A549 (cell line): ENCODE data around the gene ZBTB25. TPM values are rescaled to one million over a fixed set of nuclear protein-coding genes. Genes with fewer than 3 reads are reported as not detected.

Experiments used
- ATAC-seq, 2 experiments: fragments of 200-7000 bp in 1 of 2; fragments of >200 bp in 1 of 2; cut with Nextera tagmentation in 1 of 2; cut with Tn5 transposase in 1 of 2; 3 replicates each; pipeline versions ENCODE4 v1.8.0 to v1.9.1; 2018 to 2020; ENCODE audit warnings: mild to moderate bottlenecking in 1 of 2, moderate library complexity in 1 of 2
- CTCF ChIA-PET: fragments of 300-600 bp; sonication (Branson Sonifier 250); formaldehyde crosslinking; extraction: SDS; loops from one replicate; lab custom pipeline; 2021; ENCODE audit warnings: antibody characterized with exemption, inconsistent platforms; lab: Yijun Ruan, JAX
- POLR2A ChIA-PET: fragments of 350-600 bp; formaldehyde crosslinking; extraction: SDS; loops from one replicate; lab custom pipeline; 2021; ENCODE audit warnings: antibody characterized with exemption, inconsistent platforms; lab: Yijun Ruan, JAX
- DNase-seq, 2 experiments: peaks; one replicate each; pipeline versions ENCODE4 v3.0.0 to v3.0.0-alpha.2; 2011 to 2016; ENCODE audit warnings: low read depth in 1 of 2, low spot score in 1 of 2
- FAIRE-seq: peaks from 2 replicates; lab custom pipeline; 2011; peaks lifted over from hg19 to GRCh38; lab: Jason Lieb, UNC
- H3K27ac ChIP-seq, 2 experiments: fragments of >200 bp; sonication (Bioruptor Twin); formaldehyde crosslinking; 3 replicates each; pipeline ENCODE4 v1.5.1; 2016 to 2017
- H3K4me1 ChIP-seq: fragments of >200 bp; sonication (Bioruptor Twin); formaldehyde crosslinking; 3 replicates; pipeline ENCODE4 v1.6.1; 2016
- H3K4me2 ChIP-seq: fragments of >200 bp; sonication (Bioruptor Twin); formaldehyde crosslinking; 3 replicates; pipeline ENCODE4 v1.6.1; 2016
- H3K4me3 ChIP-seq: fragments of >200 bp; sonication (Bioruptor Twin); formaldehyde crosslinking; 3 replicates; pipeline ENCODE4 v1.5.1; 2016
- H3K9me3 ChIP-seq: fragments of >200 bp; sonication (Bioruptor Twin); formaldehyde crosslinking; 3 replicates; pipeline ENCODE4 v1.6.1; 2016
- BCL3 ChIP-seq: fragments of >200 bp; sonication (Bioruptor Twin); formaldehyde crosslinking; IDR thresholded peaks from 3 replicates; pipeline ENCODE4 v1.6.1; 2016
- CBX8 ChIP-seq: fragments of 200-600 bp; sonication (generic); IDR thresholded peaks from 2 replicates; pipeline ENCODE4 v1.6.1; 2016
- CEBPB ChIP-seq, 2 experiments: fragments of >200 bp in 1 of 2; sonication (Bioruptor Twin) in 1 of 2; formaldehyde crosslinking in 1 of 2; IDR thresholded peaks; 2 replicates each; pipeline ENCODE4 v1.6.1; 2012 to 2016
- CHD2 ChIP-seq: fragments of 150-350 bp; IDR thresholded peaks from 2 replicates; pipeline ENCODE4 v1.6.1; 2014; ENCODE audit warnings: low read length; ENCODE audit not compliant: partially characterized antibody
- EHMT2 ChIP-seq: fragments of 200-600 bp; sonication (generic); IDR thresholded peaks from 2 replicates; pipeline ENCODE4 v1.6.1; 2016; ENCODE audit warnings: antibody characterized with exemption, low read depth, mild to moderate bottlenecking, moderate library complexity
- ELK1 ChIP-seq: fragments of 150-350 bp; IDR thresholded peaks from 2 replicates; pipeline ENCODE4 v1.6.1; 2014; ENCODE audit warnings: low read depth, mild to moderate bottlenecking, low read length
- EP300 ChIP-seq, 2 experiments: fragments of >200 bp; sonication (Bioruptor Twin); formaldehyde crosslinking; IDR thresholded peaks; 2 replicates in 1 of 2; 3 replicates in 1 of 2; pipeline ENCODE4 v1.6.1; 2016 to 2017
- ESRRA ChIP-seq: fragments of 150-350 bp; IDR thresholded peaks from 2 replicates; pipeline ENCODE4 v1.6.1; 2014; ENCODE audit warnings: mild to moderate bottlenecking, low read length, borderline replicate concordance
- FOSB ChIP-seq: fragments of 250-450 bp; sonication (Bioruptor Pico); IDR thresholded peaks from 2 replicates; pipeline ENCODE4 v1.5.0; 2020; ENCODE audit warnings: mild to moderate bottlenecking, moderate library complexity
- FOXS1 ChIP-seq: fragments of 250-450 bp; sonication (Bioruptor Pico); IDR thresholded peaks from 2 replicates; pipeline ENCODE4 v1.5.0; 2020; ENCODE audit warnings: mild to moderate bottlenecking, moderate library complexity
- HDAC2 ChIP-seq: fragments of 200-600 bp; sonication (generic); IDR thresholded peaks from 2 replicates; pipeline ENCODE4 v1.6.1; 2016
- HMGXB4 ChIP-seq: fragments of 250-450 bp; sonication (Bioruptor Pico); IDR thresholded peaks from 2 replicates; pipeline ENCODE4 v1.5.0; 2021; ENCODE audit warnings: mild to moderate bottlenecking, moderate library complexity, borderline replicate concordance
- KDM1A ChIP-seq: fragments of 200-600 bp; sonication (generic); IDR thresholded peaks from 2 replicates; pipeline ENCODE4 v1.6.1; 2016; ENCODE audit warnings: low read depth, mild to moderate bottlenecking
- KDM5A ChIP-seq: fragments of 200-600 bp; sonication (generic); IDR thresholded peaks from 2 replicates; pipeline ENCODE4 v1.6.1; 2016; ENCODE audit warnings: antibody characterized with exemption, mild to moderate bottlenecking
- MAFK ChIP-seq: fragments of 450-650 bp; IDR thresholded peaks from 2 replicates; pipeline ENCODE4 v1.6.1; 2014; ENCODE audit not compliant: partially characterized antibody
- MAZ ChIP-seq: fragments of 150-350 bp; IDR thresholded peaks from 2 replicates; pipeline ENCODE4 v1.6.1; 2014; ENCODE audit warnings: antibody characterized with exemption, low read depth, low read length, borderline replicate concordance
- NFE2L2 ChIP-seq: fragments of 150-350 bp; conservative IDR thresholded peaks from 2 replicates; pipeline ENCODE4 v1.6.1; 2014; ENCODE audit warnings: low read length
- NPAS2 ChIP-seq: fragments of 250-450 bp; sonication (Bioruptor Pico); IDR thresholded peaks from 2 replicates; pipeline ENCODE4 v1.8.0; 2022; ENCODE audit warnings: mild to moderate bottlenecking, moderate library complexity, borderline replicate concordance
- NR3C1 ChIP-seq: fragments of >200 bp; sonication (Bioruptor Twin); formaldehyde crosslinking; IDR thresholded peaks from 3 replicates; pipeline ENCODE4 v1.6.1; 2017
- PBX3 ChIP-seq: IDR thresholded peaks from 2 replicates; pipeline ENCODE4 v1.6.1; 2012
- PHF8 ChIP-seq: fragments of 200-600 bp; sonication (generic); IDR thresholded peaks from 2 replicates; pipeline ENCODE4 v1.6.1; 2016; ENCODE audit warnings: low read depth, mild to moderate bottlenecking, antibody characterized with exemption, moderate library complexity, borderline replicate concordance
- RAD21 ChIP-seq, 2 experiments: fragments of >200 bp in 1 of 2; sonication (Bioruptor Twin) in 1 of 2; formaldehyde crosslinking in 1 of 2; IDR thresholded peaks in 1 of 2; conservative IDR thresholded peaks in 1 of 2; 2 replicates in 1 of 2; 3 replicates in 1 of 2; pipeline ENCODE4 v1.6.1; 2012 to 2018; ENCODE audit warnings: inconsistent platforms in 1 of 2
- RARB ChIP-seq: fragments of 250-450 bp; sonication (Bioruptor Pico); IDR thresholded peaks from 2 replicates; pipeline ENCODE4 v1.8.0; 2021; ENCODE audit warnings: mild to moderate bottlenecking, moderate library complexity
- WGBS: methylation state at CpG from one replicate; pipeline ENCODE4 v1.1.6; 2017; ENCODE audit errors: missing lambda C conversion rate; 5-methylcytosine and 5-hydroxymethylcytosine counted together
- polyA plus RNA-seq, 4 experiments: library from polyadenylated mRNA; depleted of rRNA in 3 of 4; stranded (reverse); fragments of >200 nt; fragmentation: RNase III in 1 of 4; extraction: RNeasy Plus Mini Kit Qiagen cat#74134 plus additional on column Dnase treatment in 1 of 4; gene quantifications; 2 replicates in 3 of 4; 3 replicates in 1 of 4; pipeline ENCODE4 v1.2.3, GENCODE V29; 2011 to 2017

The ZBTB25 gene
- polyA plus RNA-seq, 2 of the 4 experiments (the other 2 are of a cell fraction) = 5.4 to 15.0 TPM

- CTCF ChIA-PET = interaction anchor here (1.4 to 2.4 kb wide), 2 partner anchors 23 to 120 kb away, joined by 3 to 13 read pairs; partner anchors contain the start of gene HSPA2
- POLR2A ChIA-PET = no interaction called here
- Histone ChIP-seq H3K4me3 (no peak overlapping the region), H3K27ac (no peak overlapping the region; a peak in 1 of 6 replicates), H3K4me2 (peak overlapping the region; percentile 32; the same call in 1 of the 3 replicates), H3K9me3 (no peaks in the 10 kb centered on the region), H3K4me1 (peaks cover 44% of the 10 kb centered on the region)
- no peak for ATAC-seq
- no peak for TF ChIP-seq MAFK
- TF ChIP-seq HMGXB4 (CRISPR knock-in tag) = no peak
- TF ChIP-seq ESRRA = no peak
- no peak for TF ChIP-seq CEBPB (IDR thresholded peaks at IDR 0.05)
- no peak for TF ChIP-seq NFE2L2
- no peak for TF ChIP-seq FOXS1 (CRISPR knock-in tag)
- TF ChIP-seq ELK1 = no peak
- no peak for TF ChIP-seq MAZ
- TF ChIP-seq CHD2 = no peak
- DNase-seq = no peak
- no peak for FAIRE-seq
- WGBS = 67% methylated on average over 1 of the region's 1 CpG
Observed at GRCh38 chr14:64516969-64517368, 13.3 kb upstream of the ZBTB25 start.

GRCh38 chr14:64515053-64515452 is 11.4 kb upstream of the ZBTB25 start:
- Histone ChIP-seq H3K9me3 (no peaks in the 10 kb centered on the region), H3K4me3 (no peak overlapping the region), H3K27ac (no peak overlapping the region; a peak in 1 of 6 replicates), H3K4me2 (no peak overlapping the region), H3K4me1 (peaks cover 53% of the 10 kb centered on the region)
- no peak for DNase-seq
- TF ChIP-seq NR3C1 = no peak
- TF ChIP-seq EP300 (IDR thresholded peaks at IDR 0.05) = no peak
- no peak for TF ChIP-seq PBX3
- TF ChIP-seq KDM5A = no peak
- TF ChIP-seq RARB = no peak
- no peak for TF ChIP-seq BCL3
- no peak for TF ChIP-seq MAZ
- no peak for TF ChIP-seq EHMT2
- TF ChIP-seq KDM1A = no peak
- TF ChIP-seq NPAS2 (CRISPR knock-in tag) = no peak
- ChIA-PET POLR2A (interaction anchor here (1.2 to 2.1 kb wide), 2 partner anchors 10 to 11 kb away, joined by 4 to 5 read pairs; partner anchors contain the start of gene ZBTB1), CTCF (interaction anchor here (0.8 to 2.4 kb wide), 7 partner anchors 9 to 122 kb away, joined by 3 to 13 read pairs (median 4); partner anchors contain the start of gene HSPA2)
- WGBS = 81% methylated on average over 1 of the region's 1 CpG
- FAIRE-seq = no peak
- no peak for ATAC-seq

- no peak for ATAC-seq
- no peak for DNase-seq
- Histone ChIP-seq H3K9me3 (no peaks in the 10 kb centered on the region), H3K27ac (no peak overlapping the region)
- CTCF ChIA-PET = interaction anchor here (1.6 to 3.7 kb wide), 2 partner anchors 8 to 27 kb away, joined by 4 to 29 read pairs; partner anchors contain the start of gene HSPA2
- FAIRE-seq = no peak
- TF ChIP-seq HMGXB4 (CRISPR knock-in tag) = no peak
- TF ChIP-seq ESRRA = no peak
- TF ChIP-seq FOSB (CRISPR knock-in tag) = no peak
- TF ChIP-seq RAD21 (conservative IDR thresholded peaks at IDR 0.05 in 1 of 2, IDR thresholded peaks at IDR 0.05 in 1 of 2) = no peak
- TF ChIP-seq CBX8 = no peak
- no peak for TF ChIP-seq HDAC2
- TF ChIP-seq PHF8 = no peak
- TF ChIP-seq, all 56 proteins: peak for 0
- 67% methylated on average over 2 of the region's 2 CpGs for WGBS
- Histone ChIP-seq H3K4me1 (peaks cover 69% of the 10 kb centered on the region), H3K4me3 (no peak overlapping the region), H3K4me2 (no peak overlapping the region)
- POLR2A ChIA-PET = no interaction called here
Observed at GRCh38 chr14:64513271-64513670, 9.6 kb upstream of the ZBTB25 start.
